Nephron progenitor cell (in vitro differentiated cells): ENCODE measurements around the gene TEX261.
A peak's percentile ranks its signal among the peaks of the same experiment; 100 is the strongest.

Source experiments
- DNase-seq: peaks from one replicate; pipeline ENCODE4 v3.0.0; 2021
- H3K27ac Mint-ChIP-seq: 2 replicates; pipeline ENCODE4 v1.8.0; 2021; ENCODE audit warnings: mild to moderate bottlenecking, moderate library complexity, mixed read lengths
- H3K27me3 Mint-ChIP-seq: 2 replicates; pipeline ENCODE4 v1.8.0; 2021; ENCODE audit warnings: mild to moderate bottlenecking, low read depth, mixed read lengths; ENCODE audit not compliant: poor library complexity
- H3K36me3 Mint-ChIP-seq: 2 replicates; pipeline ENCODE4 v1.8.0; 2021; ENCODE audit warnings: low read depth, mixed read lengths
- H3K4me1 Mint-ChIP-seq: 2 replicates; pipeline ENCODE4 v1.8.0; 2021; ENCODE audit warnings: mixed read lengths
- H3K4me3 Mint-ChIP-seq: 2 replicates; pipeline ENCODE4 v1.8.0; 2021; ENCODE audit warnings: mild to moderate bottlenecking, moderate library complexity, mixed read lengths
- H3K9me3 Mint-ChIP-seq: 2 replicates; pipeline ENCODE4 v1.8.0; 2021; ENCODE audit warnings: mild to moderate bottlenecking, moderate library complexity, mixed read lengths
- TF ChIP-seq, protein P1 (sequence below): fragments of 200-600 bp; sonication (generic); IDR thresholded peaks from 2 replicates; pipeline ENCODE4 v1.5.0; 2021; ENCODE audit warnings: antibody characterized with exemption

The TEX261 gene

DNA sequence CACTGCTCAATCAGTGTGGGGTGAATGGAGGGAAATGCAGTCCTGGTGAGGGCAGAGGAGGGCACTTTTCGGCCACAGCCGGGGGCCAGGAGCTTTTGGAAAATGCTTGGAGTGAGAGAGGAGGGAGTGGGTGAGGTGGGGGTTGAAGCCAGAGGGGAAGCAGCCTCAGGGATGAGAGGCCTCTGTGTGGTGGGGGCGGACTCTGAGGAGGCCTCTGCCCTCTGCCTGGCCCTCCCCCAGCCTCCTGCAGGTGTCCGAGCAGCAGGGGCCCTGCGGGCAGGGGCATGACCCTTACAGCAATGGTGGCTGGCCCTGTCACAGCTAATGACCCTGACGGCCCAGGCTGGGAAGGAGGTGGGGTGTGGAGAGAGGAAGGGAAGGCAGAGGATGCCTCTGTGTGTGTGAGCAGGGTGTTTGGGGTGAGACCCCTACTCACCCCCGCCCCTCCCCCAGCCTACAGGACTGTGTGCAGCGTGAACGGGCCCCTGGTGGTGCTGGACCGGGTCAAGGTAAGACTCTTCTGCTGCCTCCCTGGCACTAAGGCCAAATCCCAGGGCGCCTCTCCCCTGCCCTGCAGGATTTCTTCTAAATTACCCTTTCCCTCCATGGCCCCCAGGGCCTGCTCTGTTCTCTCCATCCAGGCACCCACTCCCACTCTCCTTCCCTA, 51.3 kb downstream of the TEX261 start:
- Mint-ChIP-seq H3K27ac (no peak overlapping the region), H3K27me3 (peaks cover 65% of the 10 kb centered on the region), H3K4me1 (peaks cover 71% of the 10 kb centered on the region), H3K9me3 (no peaks in the 10 kb centered on the region), H3K4me3 (peak overlapping the region; percentile 51), H3K36me3 (no peaks in the 10 kb centered on the region)
- TF ChIP-seq, protein P1, sequence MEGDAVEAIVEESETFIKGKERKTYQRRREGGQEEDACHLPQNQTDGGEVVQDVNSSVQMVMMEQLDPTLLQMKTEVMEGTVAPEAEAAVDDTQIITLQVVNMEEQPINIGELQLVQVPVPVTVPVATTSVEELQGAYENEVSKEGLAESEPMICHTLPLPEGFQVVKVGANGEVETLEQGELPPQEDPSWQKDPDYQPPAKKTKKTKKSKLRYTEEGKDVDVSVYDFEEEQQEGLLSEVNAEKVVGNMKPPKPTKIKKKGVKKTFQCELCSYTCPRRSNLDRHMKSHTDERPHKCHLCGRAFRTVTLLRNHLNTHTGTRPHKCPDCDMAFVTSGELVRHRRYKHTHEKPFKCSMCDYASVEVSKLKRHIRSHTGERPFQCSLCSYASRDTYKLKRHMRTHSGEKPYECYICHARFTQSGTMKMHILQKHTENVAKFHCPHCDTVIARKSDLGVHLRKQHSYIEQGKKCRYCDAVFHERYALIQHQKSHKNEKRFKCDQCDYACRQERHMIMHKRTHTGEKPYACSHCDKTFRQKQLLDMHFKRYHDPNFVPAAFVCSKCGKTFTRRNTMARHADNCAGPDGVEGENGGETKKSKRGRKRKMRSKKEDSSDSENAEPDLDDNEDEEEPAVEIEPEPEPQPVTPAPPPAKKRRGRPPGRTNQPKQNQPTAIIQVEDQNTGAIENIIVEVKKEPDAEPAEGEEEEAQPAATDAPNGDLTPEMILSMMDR: no peak
- DNase-seq: peak; percentile 35

DNA sequence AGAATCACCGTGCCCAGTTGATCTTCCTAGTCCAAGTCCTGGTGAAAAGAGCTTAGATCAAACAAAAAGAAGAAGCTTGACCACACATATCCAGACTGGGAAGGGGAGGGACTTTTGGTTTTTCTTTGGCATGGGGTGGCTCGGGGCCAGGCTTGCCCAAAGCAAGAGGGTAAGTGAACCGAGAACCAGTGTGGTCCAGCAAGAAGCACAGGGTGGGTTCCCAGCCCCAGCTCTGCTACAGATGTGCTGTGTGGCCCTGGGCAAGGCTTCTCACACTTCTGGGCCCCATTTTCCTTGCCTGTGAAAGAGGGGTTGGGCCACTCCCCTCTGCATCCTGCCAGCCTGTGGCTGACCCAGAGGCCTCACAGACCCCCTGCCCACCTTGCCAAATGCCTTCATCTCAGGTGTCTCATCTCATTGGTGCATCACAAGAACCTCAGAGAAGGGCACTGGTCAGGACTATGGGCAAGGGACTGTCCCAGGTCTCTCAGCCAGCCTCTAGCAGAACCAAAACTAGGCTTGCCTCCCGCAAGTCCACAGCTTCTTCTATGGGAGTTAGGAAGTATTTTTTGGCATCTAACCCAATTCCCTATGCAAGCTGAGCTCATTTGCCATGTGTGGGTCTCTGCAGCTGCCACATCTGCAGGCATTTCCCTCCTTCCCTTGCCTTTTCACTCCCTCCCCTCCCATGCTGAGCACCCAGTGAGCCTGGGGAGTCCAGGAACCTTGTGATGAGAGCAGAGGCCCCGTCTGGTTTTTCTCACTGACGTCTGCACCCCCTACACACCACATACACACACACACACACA, 52.1 kb downstream of the TEX261 start:
- H3K4me1 Mint-ChIP-seq: peaks cover 72% of the 10 kb centered on the region
- peaks cover 63% of the 10 kb centered on the region for H3K27me3 Mint-ChIP-seq
- no peak for DNase-seq
- TF ChIP-seq, protein P1: no peak
- H3K9me3 Mint-ChIP-seq: no peaks in the 10 kb centered on the region
- H3K36me3 Mint-ChIP-seq: no peaks in the 10 kb centered on the region
- H3K27ac Mint-ChIP-seq: no peak overlapping the region
- peak overlapping the region; percentile 51 for H3K4me3 Mint-ChIP-seq

DNA sequence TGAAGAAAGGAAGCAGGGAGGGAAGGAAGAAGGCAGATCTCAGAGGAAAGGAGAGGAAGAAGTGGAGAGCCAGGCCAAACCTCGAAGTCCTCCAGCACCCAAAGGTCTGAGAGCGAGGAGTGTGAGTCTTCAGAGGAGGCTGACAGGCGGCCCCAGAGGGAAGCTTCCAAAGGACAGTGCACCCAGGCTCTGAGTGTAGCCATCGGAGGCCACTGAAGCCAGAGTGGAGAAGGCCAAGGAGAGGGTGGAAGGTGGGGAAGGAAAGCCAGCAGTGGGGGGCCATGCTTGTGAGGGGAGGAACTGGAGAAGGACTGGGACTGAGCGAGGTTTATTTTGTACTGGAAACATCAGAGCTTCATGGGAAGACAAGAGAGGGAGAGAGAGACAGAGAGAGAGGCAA, 53.0 kb downstream of the TEX261 start:
- no peak for DNase-seq
- Mint-ChIP-seq H3K9me3 (no peaks in the 10 kb centered on the region), H3K27me3 (peaks cover 56% of the 10 kb centered on the region), H3K4me1 (peaks cover 81% of the 10 kb centered on the region), H3K36me3 (no peaks in the 10 kb centered on the region), H3K4me3 (no peak overlapping the region), H3K27ac (no peak overlapping the region)
- TF ChIP-seq, protein P1: no peak

DNA sequence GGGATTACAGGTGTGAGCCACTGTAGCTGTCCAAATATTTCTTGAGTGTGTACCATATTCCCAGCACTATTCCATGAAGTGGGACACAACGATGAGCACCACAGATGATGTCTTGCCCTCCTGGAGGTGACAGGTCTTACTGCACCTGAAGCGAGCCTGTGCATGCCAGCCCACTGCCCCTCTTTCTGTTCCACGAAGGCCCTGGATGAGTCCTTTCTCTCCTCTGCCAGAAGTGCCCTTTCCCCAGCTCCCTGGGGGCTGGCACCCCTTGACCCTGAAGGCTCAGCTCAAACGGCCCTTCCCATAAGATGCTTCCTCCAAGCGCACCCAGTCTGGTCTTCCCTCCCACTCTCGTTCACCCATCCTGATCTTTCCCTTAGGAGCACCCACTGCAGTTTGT, 53.5 kb downstream of the TEX261 start:
- no peak for DNase-seq
- H3K4me1 Mint-ChIP-seq: peaks cover 86% of the 10 kb centered on the region
- H3K27me3 Mint-ChIP-seq: peaks cover 51% of the 10 kb centered on the region
- no peaks in the 10 kb centered on the region for H3K36me3 Mint-ChIP-seq
- H3K9me3 Mint-ChIP-seq: no peaks in the 10 kb centered on the region
- no peak overlapping the region for H3K4me3 Mint-ChIP-seq
- H3K27ac Mint-ChIP-seq: no peak overlapping the region
- TF ChIP-seq, protein P1: no peak

DNA sequence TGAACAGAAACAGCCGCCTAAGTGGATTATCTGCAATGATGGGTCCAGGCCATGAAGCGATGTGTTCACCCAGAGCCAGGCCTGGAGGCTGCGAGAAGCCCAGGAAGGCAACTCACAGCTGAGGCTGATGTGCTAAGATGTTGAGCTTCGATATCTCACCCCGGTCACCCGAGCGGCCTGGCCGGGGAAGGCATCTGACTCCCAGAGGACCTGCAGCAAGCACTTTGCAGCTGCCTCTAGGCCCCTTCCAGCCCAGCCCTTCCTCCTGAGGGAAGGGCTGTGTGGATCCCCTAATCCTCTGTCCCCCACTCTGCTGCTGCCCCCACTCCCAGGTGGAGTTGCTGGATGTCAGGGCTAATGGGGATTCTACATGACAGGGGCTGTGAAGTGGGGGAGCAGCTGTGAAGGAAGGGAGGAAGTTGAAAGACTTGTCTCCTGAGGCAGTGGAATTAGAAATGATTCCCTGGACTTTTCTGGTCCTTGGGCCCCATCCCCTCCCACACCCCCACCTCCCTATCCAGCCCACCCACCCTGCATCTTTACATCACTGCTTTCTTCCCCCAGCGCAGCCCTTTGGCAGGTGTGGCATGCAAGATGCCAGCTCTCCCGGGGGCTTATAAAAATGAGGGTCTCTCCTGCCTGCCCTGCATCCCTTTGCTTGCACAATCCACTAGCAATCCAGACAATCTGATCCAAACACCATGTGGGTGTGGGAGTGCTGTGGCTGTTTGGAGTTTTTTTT, 54.7 kb downstream of the TEX261 start:
- no peak overlapping the region for H3K4me3 Mint-ChIP-seq

More for the DNA sequence above, 54.7 kb downstream of the TEX261 start:
- TF ChIP-seq, protein P1: no peak
- Mint-ChIP-seq H3K4me1 (peaks cover 91% of the 10 kb centered on the region), H3K27me3 (peaks cover 43% of the 10 kb centered on the region), H3K36me3 (no peaks in the 10 kb centered on the region), H3K27ac (no peak overlapping the region), H3K9me3 (no peaks in the 10 kb centered on the region)
- DNase-seq: no peak
